Measurements from ENCODE around the gene PAXX. TPM values are rescaled to one million over a fixed set of nuclear protein-coding genes. Genes with fewer than 3 reads are reported as not detected.

The PAXX gene
- total RNA-seq, 2 experiments from 2014 or later = 67.0 to 67.8 TPM

DNA sequence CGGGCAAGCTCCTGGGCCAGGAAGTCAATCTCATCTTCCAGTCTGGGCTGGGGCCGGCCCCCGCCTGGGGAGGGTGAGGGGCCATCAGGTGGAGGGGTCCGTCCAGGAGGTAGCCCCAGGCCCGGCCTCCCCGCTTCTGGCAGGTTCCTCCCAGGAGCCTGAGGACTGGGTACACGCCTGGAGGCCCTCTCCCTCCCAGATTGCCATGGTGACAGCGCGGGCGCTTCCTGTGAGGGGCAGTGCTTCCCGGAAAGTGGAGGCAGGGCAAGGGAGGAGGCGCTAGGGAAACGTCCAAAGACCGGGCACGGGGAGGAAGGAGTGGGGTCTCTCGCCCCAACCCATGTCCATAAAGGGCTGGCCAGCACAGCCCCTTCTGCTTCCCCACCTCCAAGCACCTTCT, 48.9 kb downstream of the PAXX start:
- ATAC-seq (ENCODE audit: poor library complexity) (no peak), DNase-seq (no peak)
- no peaks in the 10 kb centered on the region for H3K36me3 Mint-ChIP-seq (ENCODE audit: low read depth)
- POLR2A ChIA-PET = no interaction called here
- H3K4me1 ChIP-seq (ENCODE audit: insufficient read depth, low read length) = peaks cover 26% of the 10 kb centered on the region
- no peak overlapping the region for H3K27ac Mint-ChIP-seq
- intact Hi-C loops (cut with DNase I, micrococcal nuclease) = no loop called here
- H3K27me3 Mint-ChIP-seq = peaks cover 9% of the 10 kb centered on the region
- no peak overlapping the region for H3K27ac ChIP-seq (ENCODE audit: low read depth in 1 of 2, low read length in 2 of 2)
- H3K36me3 ChIP-seq (ENCODE audit: insufficient read depth, low read length) = no peaks in the 10 kb centered on the region
- no peaks in the 10 kb centered on the region for H3K4me1 Mint-ChIP-seq (ENCODE audit: low read depth)
- no peak for TF ChIP-seq CTCF (IDR thresholded peaks at IDR 0.05)
- no peak overlapping the region for H3K4me3 ChIP-seq (ENCODE audit: low read length)
- CTCF ChIA-PET = no interaction called here
- H3K9me3 ChIP-seq (ENCODE audit: control insufficient read depth in 1 of 2, insufficient read depth in 1 of 2, low read length in 2 of 2) = peaks cover 0 to 15% of the 10 kb centered on the region in 2 experiments
- H3K4me3 Mint-ChIP-seq = no peak overlapping the region
- no peaks in the 10 kb centered on the region for H3K9me3 Mint-ChIP-seq
- peaks cover 22 to 25% of the 10 kb centered on the region in 2 experiments for H3K27me3 ChIP-seq (ENCODE audit: control insufficient read depth in 1 of 2, insufficient read depth in 2 of 2, low read length in 2 of 2)

DNA sequence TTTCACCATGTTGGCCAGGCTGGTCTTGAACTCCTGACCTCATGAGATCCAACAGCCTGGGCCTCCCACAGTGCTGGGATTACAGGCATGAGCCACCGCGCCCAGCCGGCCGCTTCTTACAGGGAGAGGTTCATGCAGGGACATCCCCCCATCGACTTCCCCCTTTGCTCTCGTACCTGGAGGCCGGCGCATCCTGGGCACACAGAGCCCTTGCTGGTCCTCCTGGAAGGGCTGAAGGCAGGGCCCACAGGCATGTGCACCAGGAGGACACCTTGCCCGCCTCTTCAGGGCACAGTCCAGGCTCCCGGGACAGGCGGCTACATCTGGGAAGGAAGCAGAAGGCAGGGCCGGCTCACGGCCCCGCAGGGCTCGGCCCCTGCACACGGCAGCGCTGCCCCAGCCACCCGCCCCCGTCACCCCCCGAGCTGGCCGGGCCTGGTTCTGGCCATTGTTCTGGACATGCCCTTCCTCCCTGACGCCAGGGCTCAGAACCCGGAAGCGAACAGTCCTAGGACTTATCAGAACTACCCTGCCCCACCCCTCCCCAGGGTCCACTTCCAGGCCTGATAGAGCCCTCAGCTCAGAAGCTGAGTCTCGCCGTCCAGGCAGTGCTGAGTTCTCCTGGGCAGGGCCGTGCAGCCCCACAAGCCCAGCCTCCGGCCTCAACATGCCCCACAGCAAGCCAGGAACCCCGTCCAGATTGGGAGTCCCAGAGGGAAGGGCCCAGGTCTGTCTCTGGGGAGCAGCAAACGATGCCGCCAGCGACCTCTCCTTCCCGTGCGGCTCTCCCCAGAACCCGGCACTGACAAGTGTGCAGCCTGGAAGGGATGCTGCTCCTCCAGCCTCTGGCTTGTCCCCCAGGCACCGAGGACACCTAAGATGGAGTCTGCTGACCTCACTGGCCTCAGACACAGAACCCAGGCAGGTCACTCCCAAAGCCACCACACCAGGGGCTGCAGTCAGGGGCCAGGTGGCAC, 50.8 kb downstream of the PAXX start:
- Mint-ChIP-seq H3K36me3 (ENCODE audit: low read depth) (no peaks in the 10 kb centered on the region), H3K4me3 (no peak overlapping the region), H3K9me3 (no peaks in the 10 kb centered on the region), H3K27ac (no peak overlapping the region), H3K27me3 (peaks cover 26% of the 10 kb centered on the region), H3K4me1 (ENCODE audit: low read depth) (no peaks in the 10 kb centered on the region)
- ChIA-PET POLR2A (no interaction called here), CTCF (interaction anchor here (1.9 to 2.2 kb wide), 2 partner anchors 8 to 21 kb away, joined by 5 to 6 read pairs; no protein-coding TSS in a partner anchor)
- no peak for TF ChIP-seq CTCF (IDR thresholded peaks at IDR 0.05)
- H3K9me3 ChIP-seq (ENCODE audit: control insufficient read depth in 1 of 2, insufficient read depth in 1 of 2, low read length in 2 of 2) = peaks cover 0 to 28% of the 10 kb centered on the region in 2 experiments
- peaks cover 35% of the 10 kb centered on the region for H3K4me1 ChIP-seq (ENCODE audit: insufficient read depth, low read length)
- no peak overlapping the region for H3K4me3 ChIP-seq (ENCODE audit: low read length)
- no peak overlapping the region for H3K27ac ChIP-seq (ENCODE audit: low read depth in 1 of 2, low read length in 2 of 2)
- peaks cover 37 to 40% of the 10 kb centered on the region in 2 experiments for H3K27me3 ChIP-seq (ENCODE audit: control insufficient read depth in 1 of 2, insufficient read depth in 2 of 2, low read length in 2 of 2)
- no peaks in the 10 kb centered on the region for H3K36me3 ChIP-seq (ENCODE audit: insufficient read depth, low read length)
- no peak for DNase-seq
- intact Hi-C loops (cut with DNase I, micrococcal nuclease) = no loop called here
- no peak for ATAC-seq (ENCODE audit: poor library complexity)

Other genes with a start within 250 kb of the PAXX start
- gene LCN10, start 249.5 kb upstream of the PAXX start, total RNA-seq = not detected
- not detected for gene LCN6, start 243.9 kb upstream of the PAXX start, total RNA-seq
- not detected for gene LCN8, start 234.2 kb upstream of the PAXX start, total RNA-seq
- gene LCN15, start 227.9 kb upstream of the PAXX start, total RNA-seq = not detected
- 10 to 100 TPM; 14.6 to 17.1 TPM for gene TMEM141, start 201.1 kb upstream of the PAXX start, total RNA-seq
- gene CCDC183, start 196.1 kb upstream of the PAXX start, total RNA-seq = 1 to 10 TPM; 3.0 to 4.6 TPM
- 10 to 100 TPM; 46.4 to 48.5 TPM for gene RABL6, start 184.5 kb upstream of the PAXX start, total RNA-seq
- 1 to 10 TPM; 1.1 to 1.2 TPM for gene AJM1, start 149.9 kb upstream of the PAXX start, total RNA-seq
- gene PHPT1, start 143.0 kb upstream of the PAXX start, total RNA-seq = 10 to 100 TPM; 13.6 to 17.8 TPM
- gene MAMDC4, start 140.1 kb upstream of the PAXX start, total RNA-seq = 1 to 10 TPM; 2.2 to 3.4 TPM
- 100 to 1,000 TPM; 215 to 220 TPM for gene EDF1, start 126.1 kb upstream of the PAXX start, total RNA-seq
- gene TRAF2, start 105.9 kb upstream of the PAXX start, total RNA-seq = 10 to 100 TPM; 10.6 to 11.6 TPM
- gene FBXW5, start 47.7 kb upstream of the PAXX start, total RNA-seq = 10 to 100 TPM; 41.0 to 41.7 TPM
- gene C8G, start 47.2 kb upstream of the PAXX start, total RNA-seq = not detected
- gene LCN12, start 40.1 kb upstream of the PAXX start, total RNA-seq = 1 to 10 TPM; 1.3 to 1.5 TPM
- gene PTGDS, start 14.9 kb upstream of the PAXX start, total RNA-seq = 10 to 100 TPM; 40.6 to 41.0 TPM
- 1 to 10 TPM in 1 of 2 experiments, under 1 TPM in 1; 0.93 to 1.0 TPM for gene LCNL1, start 9.4 kb upstream of the PAXX start, total RNA-seq
- 1 to 10 TPM; 2.1 to 2.8 TPM for gene CLIC3, start 4.1 kb downstream of the PAXX start, total RNA-seq
- gene ABCA2, start 35.8 kb downstream of the PAXX start, total RNA-seq = 10 to 100 TPM; 80.1 to 86.8 TPM
- gene FUT7, start 39.7 kb downstream of the PAXX start, total RNA-seq = 1 to 10 TPM; 1.7 to 1.8 TPM
- 10 to 100 TPM; 15.3 to 16.0 TPM for gene NPDC1, start 53.8 kb downstream of the PAXX start, total RNA-seq
- not detected for gene ENTPD2, start 61.6 kb downstream of the PAXX start, total RNA-seq
- under 1 TPM; 0.17 to 0.19 TPM for gene SAPCD2, start 78.1 kb downstream of the PAXX start, total RNA-seq
- 1 to 10 TPM; 6.5 to 6.8 TPM for gene UAP1L1, start 85.1 kb downstream of the PAXX start, total RNA-seq
- gene MAN1B1, start 94.6 kb downstream of the PAXX start, total RNA-seq = 10 to 100 TPM; 60.9 to 66.9 TPM
- gene DPP7, start 122.3 kb downstream of the PAXX start, total RNA-seq = 100 to 1,000 TPM; 344 to 349 TPM
- gene GRIN1, start 146.7 kb downstream of the PAXX start, total RNA-seq = not detected
- gene LRRC26, start 177.6 kb downstream of the PAXX start, total RNA-seq = not detected
- not detected for gene TMEM210, start 179.6 kb downstream of the PAXX start, total RNA-seq
- gene ANAPC2, start 196.1 kb downstream of the PAXX start, total RNA-seq = 100 to 1,000 TPM; 144 to 149 TPM
- 10 to 100 TPM; 30.1 to 30.5 TPM for gene SSNA1, start 196.3 kb downstream of the PAXX start, total RNA-seq
- gene TPRN, start 208.3 kb downstream of the PAXX start, total RNA-seq = 1 to 10 TPM; 6.1 to 8.6 TPM
- gene TMEM203, start 213.2 kb downstream of the PAXX start, total RNA-seq = 10 to 100 TPM; 18.2 to 18.7 TPM
- gene NDOR1, start 213.3 kb downstream of the PAXX start, total RNA-seq = 10 to 100 TPM; 22.8 to 25.3 TPM
- under 1 TPM; 0.66 to 0.67 TPM for gene RNF208, start 229.8 kb downstream of the PAXX start, total RNA-seq
- under 1 TPM; 0.33 to 0.42 TPM for gene CYSRT1, start 232.8 kb downstream of the PAXX start, total RNA-seq
- under 1 TPM in 1 of 2 experiments, not detected in 1; 0.14 TPM for gene RNF224, start 235.1 kb downstream of the PAXX start, total RNA-seq
- not detected for gene SLC34A3, start 238.5 kb downstream of the PAXX start, total RNA-seq
- gene TUBB4B, start 248.9 kb downstream of the PAXX start, total RNA-seq = 10 to 100 TPM; 93.8 to 98.2 TPM